GM19193 (cell line): ENCODE measurements around the gene ANKRD44.

ENCODE experiments used
- POLR2A ChIP-seq: IDR thresholded peaks from 4 replicates; pipeline ENCODE4 v1.6.1; 2011; ENCODE audit not compliant: insufficient read depth, insufficient read length; ENCODE audit errors: extremely low read depth

Gene ANKRD44

GRCh38 chr2:197256547-197257170 lies 53.9 kb downstream of the ANKRD44 start:
- TF ChIP-seq POLR2A: no peak

GRCh38 chr2:197256021-197256420 lies 54.6 kb downstream of the ANKRD44 start:
- no peak for TF ChIP-seq POLR2A

DNA sequence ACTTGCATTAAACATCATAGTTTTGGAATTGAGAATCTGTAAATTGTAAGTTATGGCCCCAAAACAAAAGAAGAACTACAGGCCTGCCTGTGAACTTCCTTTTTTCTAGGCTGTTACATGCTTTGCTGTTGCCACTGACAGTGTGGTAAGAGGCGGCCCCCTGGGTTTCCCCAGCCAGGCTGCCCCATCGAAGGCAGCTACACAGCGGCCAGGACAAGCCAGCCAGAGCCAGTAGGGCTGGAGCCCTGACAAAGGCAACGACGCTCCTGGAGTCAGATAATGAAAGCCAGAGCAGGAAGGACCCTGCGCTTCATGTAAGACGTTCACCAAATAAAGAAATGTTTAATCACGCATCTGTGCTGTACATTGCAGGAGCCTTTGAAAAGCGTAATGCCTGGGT lies 55.0 kb downstream of the ANKRD44 start:
- TF ChIP-seq POLR2A: peak; percentile 96

- no peak for TF ChIP-seq POLR2A
Measured at GRCh38 chr2:197254776-197255530, 55.6 kb downstream of the ANKRD44 start.

- TF ChIP-seq POLR2A: no peak
Measured at GRCh38 chr2:197251576-197251975, 59.0 kb downstream of the ANKRD44 start.

DNA sequence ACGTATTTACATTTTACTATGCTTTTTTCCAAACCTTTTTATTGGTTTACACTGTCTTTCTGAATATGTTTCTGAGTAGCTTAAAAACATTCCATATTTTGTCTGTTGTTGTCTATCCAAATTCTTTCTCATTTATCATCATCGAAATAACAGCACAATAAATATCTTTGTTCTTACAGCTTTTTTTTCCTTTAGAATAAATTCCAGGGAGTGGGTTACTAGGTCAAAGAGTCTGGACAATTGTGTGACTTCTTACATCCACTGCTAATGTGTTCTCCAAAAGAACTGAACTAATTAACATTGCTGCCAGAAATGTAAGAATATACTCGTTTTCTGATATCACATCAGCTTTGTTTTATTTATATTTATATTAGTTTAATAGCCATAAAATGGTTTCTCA lies 59.4 kb downstream of the ANKRD44 start:
- no peak for TF ChIP-seq POLR2A

DNA sequence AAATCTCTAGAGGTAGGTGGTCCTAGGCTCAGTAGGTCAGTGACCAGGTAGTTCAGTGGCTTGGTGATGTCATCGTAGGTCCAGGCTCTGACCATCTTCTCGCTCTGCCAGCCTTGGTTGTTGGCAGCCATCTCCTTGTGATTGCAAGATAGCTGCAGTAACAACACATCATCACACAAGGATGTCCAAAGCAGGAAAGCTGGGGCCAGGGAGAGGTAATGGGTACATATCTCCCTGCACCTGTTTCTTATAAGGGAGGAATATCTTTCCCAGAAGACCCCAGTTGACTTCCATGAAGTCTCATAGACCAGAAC lies 60.5 kb downstream of the ANKRD44 start:
- TF ChIP-seq POLR2A: no peak

GRCh38 chr2:197249381-197250083 lies 61.0 kb downstream of the ANKRD44 start:
- no peak for TF ChIP-seq POLR2A

GRCh38 chr2:197248623-197249022 lies 62.0 kb downstream of the ANKRD44 start:
- no peak for TF ChIP-seq POLR2A

GRCh38 chr2:197248001-197248401 lies 62.6 kb downstream of the ANKRD44 start:
- TF ChIP-seq POLR2A: no peak

DNA sequence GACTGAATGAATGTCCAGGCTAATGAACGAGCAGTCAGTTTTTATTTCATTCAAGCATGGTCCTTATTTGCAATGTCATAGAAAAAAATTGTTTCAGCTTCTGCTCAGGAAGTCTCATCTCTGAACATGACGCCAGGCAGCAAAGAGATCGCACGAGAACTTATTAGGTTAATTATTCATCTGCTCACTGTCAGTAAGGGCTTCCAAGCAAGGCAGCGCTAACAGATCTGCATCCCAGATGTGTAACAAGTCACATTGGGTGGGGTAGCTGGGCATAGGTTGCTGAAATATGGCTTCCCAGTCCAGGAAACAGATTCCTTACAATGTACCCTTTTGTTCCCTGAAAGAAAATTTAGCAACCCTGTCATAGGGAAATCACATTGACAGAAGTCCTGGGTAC lies 63.5 kb downstream of the ANKRD44 start:
- no peak for TF ChIP-seq POLR2A

DNA sequence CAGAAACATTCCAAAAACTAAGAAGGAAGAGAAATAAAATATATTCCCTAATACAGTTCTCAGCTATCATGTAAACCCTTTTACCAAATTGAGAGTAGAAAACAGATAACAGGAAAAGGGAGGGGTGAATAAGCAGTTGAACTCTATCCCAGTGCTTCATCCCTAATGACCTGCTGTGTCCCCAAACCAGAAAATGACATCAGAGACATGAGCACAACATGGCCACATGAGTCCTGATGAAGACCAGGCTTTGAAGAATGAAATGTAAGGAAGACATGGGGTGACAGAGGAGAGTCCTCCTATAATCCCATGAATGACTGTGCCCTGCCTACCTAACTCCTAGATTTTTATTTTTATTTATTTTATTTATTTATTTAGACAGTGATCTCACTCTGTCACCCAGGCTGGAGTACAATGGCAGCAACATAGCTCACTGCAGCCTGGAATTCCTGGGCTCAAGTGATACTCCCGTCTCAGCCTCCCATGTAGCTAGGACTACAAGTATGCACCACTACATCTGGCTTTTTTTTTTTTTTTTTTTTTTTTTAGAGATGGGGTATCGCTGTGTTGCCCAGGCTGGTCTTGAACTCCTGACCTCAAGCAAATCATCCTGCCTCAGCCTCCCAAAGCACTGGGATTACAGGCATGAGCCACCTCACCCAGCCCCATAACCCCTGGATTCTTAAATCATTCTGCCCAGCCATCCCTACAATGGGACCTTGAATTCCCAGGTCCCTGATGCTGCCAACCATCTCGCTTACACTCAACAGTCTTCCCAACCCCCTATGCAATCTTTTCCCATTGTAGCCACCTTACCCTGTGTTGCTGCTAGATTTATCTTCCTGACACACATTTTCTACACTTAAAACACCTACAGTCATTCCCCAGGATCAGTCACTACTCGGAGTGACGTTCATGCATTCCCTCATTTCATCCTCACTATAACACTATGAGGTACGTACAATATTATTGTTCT lies 64.5 kb downstream of the ANKRD44 start:
- no peak for TF ChIP-seq POLR2A

- no peak for TF ChIP-seq POLR2A
Measured at GRCh38 chr2:197244349-197244748, 66.2 kb downstream of the ANKRD44 start.

DNA sequence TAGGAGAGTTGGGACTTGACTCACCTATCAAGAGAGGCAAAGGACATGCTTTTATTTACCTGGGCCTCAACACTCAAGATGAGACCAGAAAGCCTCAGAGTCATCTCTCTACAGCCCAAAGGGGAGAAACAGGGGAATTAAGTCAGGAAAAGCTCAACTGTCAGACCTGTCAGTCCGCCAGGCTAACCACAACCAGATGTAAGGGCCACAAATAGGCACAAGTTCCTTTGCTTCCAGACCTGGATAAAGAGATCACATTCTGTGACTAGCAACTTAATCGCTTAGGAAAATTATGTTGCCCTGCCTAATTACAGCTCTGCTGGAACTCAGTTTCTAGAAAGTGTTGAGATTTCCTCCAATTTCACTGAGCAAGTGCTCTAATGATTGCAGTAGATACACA lies 67.9 kb downstream of the ANKRD44 start:
- TF ChIP-seq POLR2A: no peak

DNA sequence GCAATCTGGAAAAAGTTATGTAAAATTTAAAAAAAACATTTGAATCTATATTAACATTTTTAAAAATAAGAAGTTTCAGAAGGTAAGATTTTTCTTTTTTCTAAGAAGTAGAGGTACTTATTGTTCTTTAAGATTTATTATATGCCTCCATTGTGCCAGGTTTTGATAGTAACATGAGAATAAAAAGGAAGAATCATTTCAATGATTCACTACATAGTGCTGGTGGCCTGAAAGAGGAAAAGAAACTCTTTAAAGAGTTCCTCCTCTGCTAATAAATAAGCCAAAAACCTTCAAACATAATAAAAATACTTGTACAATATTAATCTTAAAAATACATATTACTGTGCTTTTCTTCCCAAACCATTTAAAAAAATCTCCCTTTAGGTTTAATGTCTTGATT lies 69.0 kb downstream of the ANKRD44 start:
- no peak for TF ChIP-seq POLR2A

DNA sequence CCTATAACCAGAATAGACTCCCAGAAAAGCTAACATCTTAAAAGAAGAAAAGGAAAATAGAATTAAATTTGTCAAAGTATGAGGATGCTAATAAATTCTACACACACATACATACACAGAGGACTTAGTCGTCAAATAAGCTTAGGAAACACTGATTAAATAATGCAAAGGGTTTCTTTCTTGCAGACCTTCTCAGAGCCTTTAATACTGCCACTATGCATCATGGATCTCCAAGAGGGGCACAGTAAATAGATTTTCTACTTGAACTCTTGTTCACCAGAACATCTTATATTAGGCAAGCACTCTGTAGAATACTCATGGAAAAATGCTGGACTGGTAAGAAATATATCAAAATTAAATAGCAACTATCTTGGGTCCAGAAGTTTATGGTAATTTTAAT lies 69.4 kb downstream of the ANKRD44 start:
- no peak for TF ChIP-seq POLR2A
